GM12864 (cell line): Measurements from ENCODE around the gene TIMP1.

ENCODE experiments used
- DNase-seq: peaks from one replicate; pipeline ENCODE4 v3.0.0-alpha.2; 2011; ENCODE audit warnings: low read depth
- H3K4me3 ChIP-seq: 2 replicates; pipeline ENCODE4 v1.5.1; 2011; ENCODE audit warnings: mild to moderate bottlenecking, low read depth, low read length, control low read depth
- TF ChIP-seq, protein P1 (sequence below): IDR thresholded peaks from 2 replicates; pipeline ENCODE4 v1.5.1; 2011; ENCODE audit warnings: low read depth, mild to moderate bottlenecking, moderate library complexity, low read length, control low read depth, inconsistent platforms; ENCODE audit errors: missing control alignments

TIMP1 gene

DNA sequence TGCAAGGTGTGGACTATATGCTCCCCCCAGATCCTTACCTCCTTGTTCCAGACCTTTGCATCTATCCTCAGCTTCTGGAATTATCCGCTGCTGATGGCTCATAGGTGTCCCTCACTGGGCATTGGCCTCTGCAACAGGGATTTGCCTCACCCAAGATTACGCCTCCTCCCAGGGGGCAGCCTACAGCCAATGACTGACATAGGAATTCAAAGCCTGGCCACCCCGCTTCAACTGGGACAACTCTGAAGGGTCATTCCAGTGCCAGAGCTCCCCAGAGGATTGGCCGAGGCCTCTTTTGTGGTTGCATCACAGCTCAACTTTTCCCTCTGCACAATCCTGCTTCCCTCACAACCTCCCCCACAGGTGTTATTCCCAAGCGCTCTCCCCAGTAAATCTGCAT lies 32.4 kb downstream of the TIMP1 start:
- TF ChIP-seq, protein P1, sequence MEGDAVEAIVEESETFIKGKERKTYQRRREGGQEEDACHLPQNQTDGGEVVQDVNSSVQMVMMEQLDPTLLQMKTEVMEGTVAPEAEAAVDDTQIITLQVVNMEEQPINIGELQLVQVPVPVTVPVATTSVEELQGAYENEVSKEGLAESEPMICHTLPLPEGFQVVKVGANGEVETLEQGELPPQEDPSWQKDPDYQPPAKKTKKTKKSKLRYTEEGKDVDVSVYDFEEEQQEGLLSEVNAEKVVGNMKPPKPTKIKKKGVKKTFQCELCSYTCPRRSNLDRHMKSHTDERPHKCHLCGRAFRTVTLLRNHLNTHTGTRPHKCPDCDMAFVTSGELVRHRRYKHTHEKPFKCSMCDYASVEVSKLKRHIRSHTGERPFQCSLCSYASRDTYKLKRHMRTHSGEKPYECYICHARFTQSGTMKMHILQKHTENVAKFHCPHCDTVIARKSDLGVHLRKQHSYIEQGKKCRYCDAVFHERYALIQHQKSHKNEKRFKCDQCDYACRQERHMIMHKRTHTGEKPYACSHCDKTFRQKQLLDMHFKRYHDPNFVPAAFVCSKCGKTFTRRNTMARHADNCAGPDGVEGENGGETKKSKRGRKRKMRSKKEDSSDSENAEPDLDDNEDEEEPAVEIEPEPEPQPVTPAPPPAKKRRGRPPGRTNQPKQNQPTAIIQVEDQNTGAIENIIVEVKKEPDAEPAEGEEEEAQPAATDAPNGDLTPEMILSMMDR, result no peak
- H3K4me3 ChIP-seq, result no peak overlapping the region

DNA sequence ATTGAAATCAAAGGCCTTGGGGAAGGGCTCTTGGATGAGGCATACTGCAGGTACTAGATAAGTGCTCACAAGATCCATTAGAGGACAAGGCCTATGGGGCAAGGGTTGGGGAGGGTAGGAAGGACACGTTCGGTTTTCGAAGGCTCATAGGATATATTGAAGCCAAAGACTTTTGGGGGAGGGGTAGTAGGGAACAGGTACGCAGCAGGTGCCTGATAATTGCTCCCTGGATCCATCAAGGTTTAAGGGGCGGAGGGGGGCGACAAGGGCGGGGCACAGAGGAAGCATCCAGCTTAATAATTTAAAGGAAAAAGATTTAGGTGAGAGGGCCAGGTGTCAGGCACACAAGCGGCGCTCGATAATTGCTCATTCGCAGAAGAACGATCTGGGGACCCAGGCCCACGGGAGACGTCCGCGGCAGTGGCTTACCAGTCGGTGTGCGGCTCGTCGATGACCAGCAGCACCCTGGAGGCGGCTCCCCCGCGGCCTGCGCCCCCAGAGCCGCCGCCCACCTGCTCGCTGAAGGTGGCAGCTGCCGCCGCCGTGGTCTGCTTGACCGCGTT lies 36.8 kb downstream of the TIMP1 start:
- DNase-seq, result no peak
- H3K4me3 ChIP-seq, result no peak overlapping the region; the same call in none of the 2 replicates
- TF ChIP-seq, protein P1, result no peak

More for the DNA sequence above, 32.4 kb downstream of the TIMP1 start:
- no peak for DNase-seq

DNA sequence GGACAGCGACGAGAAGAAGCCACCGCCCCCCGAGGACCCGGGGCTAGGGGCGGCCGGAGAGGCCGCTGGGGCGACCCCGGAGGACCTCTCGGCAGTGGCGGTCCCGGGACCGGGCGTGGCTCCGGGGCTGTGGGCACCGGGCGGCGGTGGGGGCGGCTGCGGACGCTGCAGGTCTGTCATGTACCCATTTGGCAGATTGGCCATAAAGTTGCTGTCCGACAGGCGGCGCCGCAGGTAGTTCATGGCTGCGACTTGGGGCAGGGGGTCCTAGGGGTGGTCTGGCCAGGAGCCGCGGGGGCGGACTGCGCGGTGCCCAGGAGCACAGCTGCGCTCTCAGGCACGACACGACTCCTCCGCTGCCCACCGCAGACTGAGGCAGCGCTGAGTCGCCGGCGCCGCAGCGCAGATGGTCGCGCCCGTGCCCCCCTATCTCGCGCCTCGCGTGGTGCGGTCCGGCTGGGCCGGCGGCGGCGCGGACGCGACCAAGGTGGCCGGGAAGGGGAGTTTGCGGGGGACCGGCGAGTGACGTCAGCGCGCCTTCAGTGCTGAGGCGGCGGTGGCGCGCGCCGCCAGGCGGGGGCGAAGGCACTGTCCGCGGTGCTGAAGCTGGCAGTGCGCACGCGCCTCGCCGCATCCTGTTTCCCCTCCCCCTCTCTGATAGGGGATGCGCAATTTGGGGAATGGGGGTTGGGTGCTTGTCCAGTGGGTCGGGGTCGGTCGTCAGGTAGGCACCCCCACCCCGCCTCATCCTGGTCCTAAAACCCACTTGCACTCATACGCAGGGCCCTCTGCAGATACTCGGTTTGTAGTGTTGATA lies 37.5 kb downstream of the TIMP1 start, which contains the start of gene SYN1:
Gene SYN1 (minus strand): TSS at position 372 of the 817 bp plus-strand sequence. CDS start 129 bp downstream, at position 243.
- H3K4me3 ChIP-seq, result peak within 1 kb of the TSS; percentile 42
- no peak for DNase-seq
- TF ChIP-seq, protein P1, result peak; percentile 12

DNA sequence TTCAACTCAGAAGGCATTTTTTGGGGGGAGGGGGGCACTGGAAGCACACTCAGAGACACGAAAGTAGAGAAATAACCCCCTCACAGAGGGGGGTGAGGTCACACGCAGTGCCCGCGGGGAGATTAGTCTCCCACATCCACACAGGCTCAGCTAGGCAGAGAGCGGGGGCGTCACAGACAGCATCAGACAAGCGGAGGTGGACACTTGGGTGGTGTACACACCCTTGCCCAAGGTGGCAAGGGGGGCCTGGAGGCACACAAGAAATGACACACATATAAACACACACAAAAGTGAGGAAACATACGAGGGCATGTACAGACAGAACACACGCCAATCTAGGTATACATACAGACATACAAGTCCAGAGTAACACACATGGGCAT lies 38.1 kb downstream of the TIMP1 start:
- DNase-seq, result no peak
- H3K4me3 ChIP-seq, result no peak overlapping the region
- TF ChIP-seq, protein P1, result no peak

- DNase-seq, result no peak
Observed at GRCh38 chrX:47621851-47622250, 39.6 kb downstream of the TIMP1 start.

GRCh38 chrX:47623540-47624027 lies 41.3 kb downstream of the TIMP1 start:
- TF ChIP-seq, protein P1, result no peak
- H3K4me3 ChIP-seq, result no peak overlapping the region
- no peak for DNase-seq

More at GRCh38 chrX:47621851-47622250, 39.6 kb downstream of the TIMP1 start:
- TF ChIP-seq, protein P1, result no peak
- H3K4me3 ChIP-seq, result no peak overlapping the region
